Osteocyte (in vitro differentiated cells): ENCODE results near the gene RAP1A. TPM values are rescaled to one million over a fixed set of nuclear protein-coding genes. Genes with fewer than 3 reads are reported as not detected.

Source experiments
- DNase-seq: peaks from one replicate; pipeline ENCODE4 v3.0.0; 2021; ENCODE audit warnings: mixed read lengths; ENCODE audit not compliant: unreplicated experiment; ENCODE audit errors: extremely low spot score
- H3K27ac Mint-ChIP-seq: one replicate; pipeline ENCODE4 v1.8.0; 2021; ENCODE audit warnings: mild to moderate bottlenecking, mixed read lengths; ENCODE audit not compliant: unreplicated experiment
- H3K27me3 Mint-ChIP-seq: one replicate; pipeline ENCODE4 v1.8.0; 2021; ENCODE audit warnings: mixed read lengths; ENCODE audit not compliant: unreplicated experiment
- H3K36me3 Mint-ChIP-seq: one replicate; pipeline ENCODE4 v1.8.0; 2021; ENCODE audit warnings: mixed read lengths; ENCODE audit not compliant: unreplicated experiment
- H3K4me1 Mint-ChIP-seq: one replicate; pipeline ENCODE4 v1.8.0; 2021; ENCODE audit warnings: mixed read lengths; ENCODE audit not compliant: unreplicated experiment
- H3K4me3 Mint-ChIP-seq: one replicate; pipeline ENCODE4 v1.8.0; 2021; ENCODE audit warnings: mild to moderate bottlenecking, moderate library complexity, mixed read lengths; ENCODE audit not compliant: unreplicated experiment
- H3K9me3 Mint-ChIP-seq: one replicate; pipeline ENCODE4 v1.8.0; 2021; ENCODE audit warnings: mixed read lengths; ENCODE audit not compliant: unreplicated experiment
- total RNA-seq: library from RNA; stranded (reverse); gene quantifications from 2 replicates; pipeline ENCODE4 v1.2.1, GENCODE V29; 2021
- TF ChIP-seq, protein P1 (sequence below): fragments of 200-600 bp; sonication (generic); IDR thresholded peaks from 2 replicates; pipeline ENCODE4 v1.5.0; 2021; ENCODE audit warnings: antibody characterized with exemption, mild to moderate bottlenecking, moderate library complexity

Gene RAP1A
- total RNA-seq, 1 donor from 2014 or later, result 48.3 TPM

- peaks cover 38% of the 10 kb centered on the region for H3K27me3 Mint-ChIP-seq
- no peaks in the 10 kb centered on the region for H3K4me1 Mint-ChIP-seq
- H3K9me3 Mint-ChIP-seq, result no peaks in the 10 kb centered on the region
- H3K27ac Mint-ChIP-seq, result no peak overlapping the region
- no peak overlapping the region for H3K4me3 Mint-ChIP-seq
- no peak for DNase-seq
- TF ChIP-seq, protein P1, sequence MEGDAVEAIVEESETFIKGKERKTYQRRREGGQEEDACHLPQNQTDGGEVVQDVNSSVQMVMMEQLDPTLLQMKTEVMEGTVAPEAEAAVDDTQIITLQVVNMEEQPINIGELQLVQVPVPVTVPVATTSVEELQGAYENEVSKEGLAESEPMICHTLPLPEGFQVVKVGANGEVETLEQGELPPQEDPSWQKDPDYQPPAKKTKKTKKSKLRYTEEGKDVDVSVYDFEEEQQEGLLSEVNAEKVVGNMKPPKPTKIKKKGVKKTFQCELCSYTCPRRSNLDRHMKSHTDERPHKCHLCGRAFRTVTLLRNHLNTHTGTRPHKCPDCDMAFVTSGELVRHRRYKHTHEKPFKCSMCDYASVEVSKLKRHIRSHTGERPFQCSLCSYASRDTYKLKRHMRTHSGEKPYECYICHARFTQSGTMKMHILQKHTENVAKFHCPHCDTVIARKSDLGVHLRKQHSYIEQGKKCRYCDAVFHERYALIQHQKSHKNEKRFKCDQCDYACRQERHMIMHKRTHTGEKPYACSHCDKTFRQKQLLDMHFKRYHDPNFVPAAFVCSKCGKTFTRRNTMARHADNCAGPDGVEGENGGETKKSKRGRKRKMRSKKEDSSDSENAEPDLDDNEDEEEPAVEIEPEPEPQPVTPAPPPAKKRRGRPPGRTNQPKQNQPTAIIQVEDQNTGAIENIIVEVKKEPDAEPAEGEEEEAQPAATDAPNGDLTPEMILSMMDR, result no peak
- no peaks in the 10 kb centered on the region for H3K36me3 Mint-ChIP-seq
Measured at GRCh38 chr1:111576547-111576946, 43.0 kb upstream of the RAP1A start.

DNA sequence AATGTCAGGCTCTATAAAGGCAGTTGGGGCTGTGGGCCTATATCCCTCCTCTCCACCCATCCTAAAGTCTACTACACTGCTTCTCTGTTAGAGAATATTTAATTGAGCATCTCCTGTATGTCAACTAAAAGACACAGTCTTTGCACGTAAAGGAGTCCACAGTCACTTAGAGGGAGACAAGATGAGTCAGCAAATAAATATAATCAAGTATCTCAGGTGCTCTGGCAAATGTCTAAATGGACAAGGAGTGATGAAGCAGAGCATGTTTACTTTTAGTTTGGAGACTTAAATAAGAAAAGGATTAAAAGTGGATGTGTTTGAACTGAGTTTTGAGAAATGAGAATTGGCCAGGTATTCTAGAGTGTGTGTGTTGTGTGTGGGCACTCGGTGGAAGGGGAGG lies 41.8 kb upstream of the RAP1A start:
- Mint-ChIP-seq H3K27me3 (peaks cover 27% of the 10 kb centered on the region), H3K36me3 (no peaks in the 10 kb centered on the region), H3K4me1 (no peaks in the 10 kb centered on the region), H3K4me3 (no peak overlapping the region), H3K9me3 (no peaks in the 10 kb centered on the region), H3K27ac (no peak overlapping the region)
- no peak for DNase-seq
- TF ChIP-seq, protein P1, result no peak

GRCh38 chr1:111581166-111581565 lies 38.4 kb upstream of the RAP1A start:
- TF ChIP-seq, protein P1, result no peak
- peaks cover 18% of the 10 kb centered on the region for H3K27me3 Mint-ChIP-seq
- no peak overlapping the region for H3K27ac Mint-ChIP-seq
- no peaks in the 10 kb centered on the region for H3K36me3 Mint-ChIP-seq
- DNase-seq, result no peak
- H3K4me1 Mint-ChIP-seq, result no peaks in the 10 kb centered on the region
- no peak overlapping the region for H3K4me3 Mint-ChIP-seq
- no peaks in the 10 kb centered on the region for H3K9me3 Mint-ChIP-seq

GRCh38 chr1:111582016-111582415 lies 37.6 kb upstream of the RAP1A start:
- Mint-ChIP-seq H3K9me3 (no peaks in the 10 kb centered on the region), H3K4me1 (no peaks in the 10 kb centered on the region), H3K36me3 (no peaks in the 10 kb centered on the region), H3K27me3 (peaks cover 15% of the 10 kb centered on the region), H3K4me3 (no peak overlapping the region), H3K27ac (no peak overlapping the region)
- TF ChIP-seq, protein P1, result no peak
- DNase-seq, result no peak

- Mint-ChIP-seq H3K4me3 (no peak overlapping the region), H3K9me3 (no peaks in the 10 kb centered on the region), H3K27me3 (peaks cover 12% of the 10 kb centered on the region), H3K36me3 (no peaks in the 10 kb centered on the region), H3K4me1 (no peaks in the 10 kb centered on the region), H3K27ac (no peak overlapping the region)
- DNase-seq, result no peak
- TF ChIP-seq, protein P1, result no peak
Measured at GRCh38 chr1:111582644-111583618, 36.7 kb upstream of the RAP1A start.
